ENCODE results near the gene USP1.

The USP1 gene

DNA sequence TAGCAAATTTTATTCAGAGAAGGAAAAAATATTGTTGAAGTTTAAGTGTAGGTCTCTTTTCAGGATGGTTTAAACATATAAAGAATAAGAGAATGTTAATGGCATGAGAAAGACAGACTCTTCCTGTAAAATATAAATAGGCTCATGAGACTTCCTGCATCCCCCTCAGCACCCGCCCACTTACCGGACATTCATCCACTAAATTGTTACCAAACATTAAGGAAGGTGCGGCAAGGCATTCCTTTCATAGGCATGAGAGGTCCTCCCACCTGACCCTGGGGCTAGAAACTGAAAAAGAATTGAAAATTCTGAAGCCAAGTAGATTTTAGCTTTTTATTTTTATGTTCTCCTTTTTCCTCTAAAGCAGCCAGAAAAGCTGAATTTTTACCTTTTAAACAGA, 10.6 kb upstream of the USP1 start:
- DNase-seq: no peak

DNA sequence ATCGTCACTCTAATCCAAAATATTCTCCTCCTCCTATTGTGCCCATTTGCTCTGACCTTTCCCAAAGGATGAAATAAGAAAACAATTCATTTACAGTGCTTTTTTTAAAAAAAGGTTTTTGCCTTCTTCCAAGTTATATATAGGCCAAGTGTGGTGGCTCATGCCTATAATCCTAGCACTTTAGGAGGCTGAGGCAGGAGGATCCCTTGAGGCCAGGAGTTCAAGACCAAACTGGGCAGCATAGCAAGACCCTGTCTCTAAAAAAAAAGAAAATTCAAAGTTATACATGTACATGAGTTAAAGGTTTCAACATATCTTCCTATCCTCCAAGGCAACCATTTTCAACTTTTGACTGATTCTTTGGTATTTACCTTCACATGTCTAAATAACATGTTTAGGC, 10.1 kb upstream of the USP1 start:
- no peak for DNase-seq

DNA sequence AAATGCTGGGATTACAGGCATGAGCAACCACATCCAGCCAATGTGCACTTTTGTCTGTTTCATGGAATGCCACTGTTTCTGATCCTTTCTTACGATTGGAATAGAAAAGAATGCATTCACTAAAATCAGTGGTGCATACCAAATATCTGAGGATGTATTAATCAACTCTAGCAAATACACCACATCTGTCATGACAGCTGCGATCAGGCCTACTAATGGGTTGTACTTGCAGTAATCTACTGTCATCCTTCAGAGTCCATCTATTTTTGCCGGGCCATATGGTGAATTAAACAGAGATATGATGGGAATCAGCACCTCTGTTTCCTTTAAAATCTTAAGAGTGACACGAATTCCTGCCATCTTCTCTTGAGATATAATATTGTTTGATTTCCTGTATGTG, 8.5 kb upstream of the USP1 start:
- DNase-seq: no peak

DNA sequence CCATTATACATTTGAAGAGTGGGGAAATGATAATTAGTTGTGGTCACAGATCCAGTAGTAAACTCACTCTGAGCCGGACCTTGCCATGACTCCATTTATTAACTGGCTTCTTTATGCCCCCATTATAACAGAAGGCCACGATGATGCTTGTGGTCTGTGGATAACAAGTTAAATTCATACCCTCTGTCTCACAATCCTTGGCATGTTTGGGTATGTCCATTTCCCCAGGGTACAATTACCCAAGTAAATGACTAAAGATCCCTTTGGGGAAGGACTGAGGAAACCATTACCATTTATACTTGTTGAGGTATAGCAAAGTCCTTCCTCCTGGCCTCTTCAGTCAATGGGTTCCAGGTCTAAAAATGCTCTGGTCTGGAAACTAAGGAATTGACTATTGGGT, 7.3 kb upstream of the USP1 start:
- no peak for DNase-seq

DNA sequence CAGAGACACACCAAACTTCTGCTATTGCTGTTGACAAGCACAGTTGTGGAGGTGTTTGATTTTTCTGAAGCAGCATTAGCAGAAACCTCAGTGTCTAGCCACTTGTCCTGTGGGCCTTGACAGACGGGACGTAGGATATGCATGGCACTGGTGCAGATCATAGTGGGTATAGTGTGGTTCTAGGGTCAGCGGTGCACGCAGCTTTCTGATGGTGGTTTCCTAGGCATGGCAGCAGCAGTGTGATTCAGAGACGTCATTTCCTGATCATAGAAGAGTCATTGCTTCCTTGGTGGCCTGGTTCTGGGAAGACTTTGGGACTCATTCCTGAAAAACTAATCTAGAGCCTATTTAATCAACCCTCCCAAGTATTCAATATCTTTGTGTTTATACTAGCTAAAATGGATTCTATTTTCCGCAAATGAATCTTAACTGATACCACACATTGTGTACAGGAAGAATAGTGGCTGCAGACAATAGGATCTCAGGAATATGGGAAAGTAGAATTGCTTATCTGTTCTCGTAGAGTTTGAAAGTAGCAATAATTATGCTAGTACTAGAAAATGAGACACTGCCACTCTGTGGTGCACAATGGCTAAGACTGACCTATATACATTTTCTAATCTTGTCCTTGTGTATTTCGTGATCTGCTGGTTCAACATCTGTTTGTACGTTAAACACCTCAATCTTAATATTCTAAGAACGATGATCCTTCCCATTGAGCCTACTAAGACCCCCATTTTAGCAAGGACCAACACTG, 2.8 kb upstream of the USP1 start:
- no peak for DNase-seq

DNA sequence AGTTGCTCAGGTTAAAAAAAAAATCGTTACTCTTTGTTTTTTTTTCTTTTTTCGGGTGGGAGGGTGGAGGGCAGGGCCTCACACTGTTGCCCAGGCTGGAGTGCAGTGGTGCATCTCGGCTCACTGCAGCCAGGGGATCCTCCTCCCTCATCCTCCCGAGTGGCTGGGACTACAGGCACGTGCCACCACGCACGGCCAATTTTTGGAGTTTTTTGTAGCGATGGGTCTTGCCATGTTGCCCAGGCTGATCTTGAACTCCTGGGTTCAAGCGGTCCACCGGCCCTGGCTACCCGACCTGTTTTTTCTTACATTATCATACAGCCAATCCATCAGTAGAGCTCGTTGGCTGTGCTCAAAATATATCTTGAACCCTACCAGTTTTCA, 2.2 kb upstream of the USP1 start:
- no peak for DNase-seq

DNA sequence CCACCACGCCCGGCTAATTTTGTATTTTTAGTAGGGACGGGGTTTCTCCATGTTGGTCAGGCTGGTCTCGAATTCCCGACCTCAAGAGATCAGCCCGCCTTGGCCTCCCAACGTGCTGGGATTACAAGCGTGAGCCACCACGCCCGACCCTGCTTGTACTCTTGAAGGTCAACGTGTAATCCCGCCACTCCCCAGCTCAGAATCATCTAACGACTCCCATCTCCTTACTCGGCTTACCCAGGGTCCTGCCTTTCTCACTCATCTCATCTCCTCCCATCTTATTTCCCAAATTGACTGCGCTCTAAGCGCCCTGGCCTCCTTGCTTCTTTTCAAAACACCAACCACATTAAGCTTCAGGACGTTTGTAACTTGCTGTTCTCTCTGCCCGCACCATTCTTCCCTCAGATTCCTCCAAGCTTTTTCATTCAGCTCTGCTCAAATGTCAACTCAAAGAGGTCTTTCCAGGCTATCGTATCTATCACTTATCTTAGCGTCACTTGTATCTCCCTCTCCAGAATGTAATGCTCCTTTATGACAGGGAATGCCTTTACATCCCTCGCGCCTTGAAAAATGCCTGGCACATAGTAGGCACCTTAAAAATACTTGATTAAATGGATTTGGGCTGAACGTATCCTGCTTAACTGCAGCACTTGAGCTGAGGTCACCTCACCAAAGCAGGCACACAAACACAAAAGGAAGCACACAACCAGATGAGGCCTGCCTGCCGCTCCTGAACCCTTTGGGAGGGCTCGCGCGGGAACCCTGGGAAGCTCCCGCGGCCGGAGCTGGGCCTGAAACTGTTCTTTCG, 1.4 kb upstream of the USP1 start:
- DNase-seq: no peak

DNA sequence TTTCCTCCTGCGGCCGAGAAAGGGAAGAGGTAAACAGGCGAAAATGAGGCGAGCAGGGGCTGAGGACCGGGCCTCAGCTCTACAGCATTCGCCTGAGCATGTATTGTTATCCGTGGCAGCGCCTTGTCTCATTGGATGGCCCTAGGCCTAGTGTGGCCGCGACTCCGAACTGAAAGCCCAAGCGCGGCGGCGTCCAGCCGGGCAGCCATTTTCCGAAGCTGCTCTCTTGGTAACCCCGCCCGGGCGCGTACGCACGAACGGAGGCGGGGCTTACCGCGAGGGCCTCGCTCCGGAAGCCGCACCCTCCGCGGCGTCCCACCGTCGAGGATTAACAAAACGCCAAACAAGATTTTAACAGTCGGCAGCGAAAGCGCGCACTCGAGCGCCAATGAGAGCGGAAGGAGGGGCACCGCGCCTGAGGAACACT, 797 bp upstream of the USP1 start:
- peak in 3 of 5 experiments; percentile 89 to 95 (median 94) for DNase-seq

DNA sequence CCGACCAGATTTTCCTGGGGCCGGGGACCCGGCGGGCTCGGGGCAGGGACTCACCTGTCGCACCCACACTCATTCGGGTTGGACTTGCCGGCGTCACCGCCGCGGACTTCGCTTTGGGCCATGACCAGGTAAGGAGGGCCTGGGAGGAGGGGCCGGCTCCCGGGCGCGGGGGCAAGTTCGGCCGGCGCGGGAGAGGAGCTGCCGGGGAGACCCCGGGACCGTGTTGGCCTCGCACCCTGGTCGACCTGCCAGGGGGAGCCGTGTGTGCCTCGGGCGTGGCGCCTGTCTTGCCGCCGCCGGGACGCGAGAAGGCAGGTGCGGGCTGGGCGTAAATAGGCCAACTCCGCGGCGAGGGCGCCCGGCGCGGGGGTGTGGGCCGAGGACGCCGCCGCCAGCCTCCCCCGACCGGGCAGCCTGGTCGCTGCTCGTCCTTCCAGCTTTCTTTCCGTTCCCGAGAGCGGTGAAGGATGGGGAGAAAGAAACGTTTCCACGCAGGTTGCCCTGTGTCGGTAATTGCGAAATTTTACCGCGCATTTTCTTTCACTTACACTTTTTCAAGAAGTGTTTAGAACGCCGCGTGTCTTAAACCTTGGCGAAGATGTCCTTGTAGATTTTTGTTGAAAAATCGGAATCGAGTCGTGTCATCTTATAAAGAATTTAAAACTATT, 558 bp downstream of the USP1 start:
- DNase-seq: peak; percentile 17 to 57 (median 37)

DNA sequence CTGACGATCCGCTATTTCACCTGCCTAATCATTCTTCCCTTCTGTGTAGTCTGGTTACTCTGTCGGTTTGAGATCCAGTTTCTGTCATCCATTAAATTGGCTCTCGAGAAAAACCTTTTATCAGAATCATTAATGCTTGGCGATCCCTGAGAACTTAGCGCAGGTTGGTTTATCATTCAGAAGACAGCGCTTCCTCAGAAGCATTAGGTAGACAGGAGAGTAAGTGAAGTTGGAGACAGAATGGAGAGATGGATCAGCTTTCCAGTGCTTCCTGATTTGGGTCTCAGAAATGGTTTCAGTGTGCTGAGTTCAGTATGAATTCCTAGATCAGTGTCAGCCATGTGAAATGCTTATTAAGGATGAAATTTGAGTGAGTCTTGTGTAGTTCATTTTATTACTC, 1.3 kb downstream of the USP1 start:
- peak in 1 of 5 experiments; percentile 23 for DNase-seq

DNA sequence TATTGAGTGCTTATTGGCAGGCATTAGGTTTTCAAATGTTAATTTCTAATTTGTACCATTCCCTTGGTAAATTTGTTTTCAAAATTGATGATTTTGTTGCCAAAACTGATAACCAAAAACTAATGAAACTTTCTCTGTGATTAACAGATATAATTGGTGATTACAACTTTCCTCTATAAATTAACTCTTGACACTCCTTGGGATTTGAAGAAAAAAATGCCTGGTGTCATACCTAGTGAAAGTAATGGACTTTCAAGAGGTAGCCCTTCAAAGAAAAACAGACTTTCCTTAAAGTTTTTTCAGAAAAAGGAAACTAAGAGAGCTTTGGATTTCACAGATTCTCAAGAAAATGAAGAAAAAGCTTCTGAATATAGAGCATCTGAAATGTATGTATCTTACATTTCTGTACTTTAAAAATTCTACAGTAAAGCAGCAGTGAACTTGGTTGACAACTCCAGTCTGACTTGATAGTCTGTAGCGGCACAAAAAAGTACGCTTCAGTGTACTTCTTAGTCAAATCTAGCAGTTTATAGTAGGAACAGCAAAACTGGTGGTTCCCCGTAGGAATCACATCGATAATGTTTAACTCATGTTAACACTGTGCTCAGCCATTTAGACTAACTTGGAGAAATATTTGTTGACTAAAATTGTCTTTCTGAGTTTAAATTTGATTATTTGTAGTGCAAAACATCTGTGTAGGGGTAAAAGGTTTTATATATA, 3.0 kb downstream of the USP1 start:
- DNase-seq: peak in 1 of 5 experiments; percentile 72

DNA sequence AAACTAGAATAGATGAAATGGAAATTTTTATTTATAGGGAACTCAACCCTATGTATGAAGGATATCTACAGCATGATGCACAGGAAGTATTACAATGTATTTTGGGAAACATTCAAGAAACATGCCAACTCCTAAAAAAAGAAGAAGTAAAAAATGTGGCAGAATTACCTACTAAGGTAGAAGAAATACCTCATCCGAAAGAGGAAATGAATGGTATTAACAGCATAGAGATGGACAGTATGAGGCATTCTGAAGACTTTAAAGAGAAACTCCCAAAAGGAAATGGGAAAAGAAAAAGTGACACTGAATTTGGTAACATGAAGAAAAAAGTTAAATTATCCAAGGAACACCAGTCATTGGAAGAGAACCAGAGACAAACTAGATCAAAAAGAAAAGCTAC, 7.9 kb downstream of the USP1 start:
- no peak for DNase-seq

DNA sequence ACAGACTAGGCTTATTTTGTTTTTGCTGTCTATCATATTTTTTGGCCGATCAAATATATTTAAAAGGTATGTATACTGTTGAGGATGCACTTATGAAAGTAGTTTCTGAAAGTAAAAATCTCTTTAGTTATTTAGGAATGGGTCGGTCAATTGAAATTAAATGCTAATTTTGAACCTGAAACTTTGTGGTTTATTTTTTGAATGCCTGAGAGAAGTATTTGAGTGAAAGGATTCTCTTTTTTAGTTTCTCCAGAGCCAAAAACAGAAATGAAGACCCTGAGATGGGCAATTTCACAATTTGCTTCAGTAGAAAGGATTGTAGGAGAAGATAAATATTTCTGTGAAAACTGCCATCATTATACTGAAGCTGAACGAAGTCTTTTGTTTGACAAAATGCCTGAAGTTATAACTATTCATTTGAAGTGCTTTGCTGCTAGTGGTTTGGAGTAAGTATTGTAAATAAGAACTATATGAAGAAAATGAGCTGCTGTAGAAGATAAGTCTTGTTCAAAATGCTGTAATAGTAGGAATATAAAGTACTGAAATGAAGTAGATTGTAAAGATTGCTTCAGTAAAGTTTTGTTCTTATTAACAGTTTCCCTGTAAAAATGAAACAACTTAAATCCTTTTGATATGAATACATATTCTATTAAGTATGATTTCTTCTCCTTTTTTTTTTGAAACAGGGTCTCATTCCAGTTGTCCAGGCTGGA, 11.5 kb downstream of the USP1 start:
- DNase-seq: peak in 1 of 5 experiments; percentile 25

DNA sequence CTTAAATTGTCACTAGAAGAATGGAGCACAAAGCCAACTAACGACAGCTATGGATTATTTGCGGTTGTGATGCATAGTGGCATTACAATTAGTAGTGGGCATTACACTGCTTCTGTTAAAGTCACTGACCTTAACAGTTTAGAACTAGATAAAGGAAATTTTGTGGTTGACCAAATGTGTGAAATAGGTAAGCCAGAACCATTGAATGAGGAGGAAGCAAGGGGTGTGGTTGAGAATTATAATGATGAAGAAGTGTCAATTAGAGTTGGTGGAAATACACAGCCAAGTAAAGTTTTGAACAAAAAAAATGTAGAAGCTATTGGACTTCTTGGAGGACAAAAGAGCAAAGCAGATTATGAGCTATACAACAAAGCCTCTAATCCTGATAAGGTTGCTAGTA, 13.5 kb downstream of the USP1 start:
- DNase-seq: no peak

DNA sequence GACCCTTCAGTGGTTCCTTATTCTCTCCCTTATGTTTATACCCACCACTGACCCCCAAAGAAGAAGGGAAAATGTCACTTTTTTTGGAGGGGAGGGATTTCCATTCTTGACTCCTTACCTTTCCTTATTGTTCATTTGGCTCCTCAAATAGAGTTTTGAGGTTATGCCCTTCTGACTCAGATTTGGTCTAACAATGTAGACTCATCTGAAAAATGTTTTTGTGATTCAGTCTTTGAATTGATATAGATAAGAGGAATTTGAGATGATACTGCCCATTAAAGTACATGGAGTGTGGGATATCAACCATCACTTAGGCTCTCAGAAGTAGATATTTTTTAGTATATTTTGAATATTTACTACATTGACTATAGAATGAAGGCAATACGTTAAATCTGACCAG, 16.1 kb downstream of the USP1 start:
- no peak for DNase-seq

DNA sequence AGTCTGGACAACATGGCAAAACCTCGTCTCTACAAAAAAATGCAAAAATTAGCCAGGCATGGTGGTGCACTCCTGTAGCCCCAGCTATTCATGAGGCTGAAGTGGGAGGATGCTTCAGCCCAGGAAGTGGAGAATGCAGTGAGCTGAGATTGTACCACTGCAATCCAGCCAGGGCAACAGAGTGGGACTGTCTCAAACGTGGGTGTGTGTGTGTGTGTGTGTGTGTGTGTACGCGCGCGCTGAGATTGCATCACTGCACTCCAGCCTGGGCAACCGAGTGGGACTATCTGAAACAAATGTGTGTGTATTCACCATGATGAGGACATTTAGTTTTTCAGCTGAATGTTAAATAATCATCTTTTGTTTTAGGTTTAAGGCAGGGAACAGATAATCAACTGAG, 21.1 kb downstream of the USP1 start:
- DNase-seq: no peak

DNA sequence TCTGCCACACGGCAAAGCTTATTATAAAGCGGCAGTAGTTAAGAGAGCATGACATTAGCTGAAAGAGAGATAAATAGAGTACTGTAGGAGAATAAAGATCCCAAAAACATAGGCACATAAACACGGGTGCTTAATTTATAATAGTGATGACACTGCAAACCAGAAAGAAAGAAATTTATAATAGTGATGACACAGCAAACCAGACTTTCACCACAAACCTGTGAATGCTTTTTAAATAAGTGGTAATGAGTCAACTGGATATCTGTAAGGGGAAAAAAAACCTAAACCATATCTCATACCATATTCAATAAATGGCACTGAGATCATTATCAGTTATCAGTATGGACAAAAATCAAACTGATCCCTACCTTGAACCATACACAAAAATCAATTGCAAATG, 25.5 kb downstream of the USP1 start:
- peak in 1 of 5 experiments; percentile 60 for DNase-seq

DNA sequence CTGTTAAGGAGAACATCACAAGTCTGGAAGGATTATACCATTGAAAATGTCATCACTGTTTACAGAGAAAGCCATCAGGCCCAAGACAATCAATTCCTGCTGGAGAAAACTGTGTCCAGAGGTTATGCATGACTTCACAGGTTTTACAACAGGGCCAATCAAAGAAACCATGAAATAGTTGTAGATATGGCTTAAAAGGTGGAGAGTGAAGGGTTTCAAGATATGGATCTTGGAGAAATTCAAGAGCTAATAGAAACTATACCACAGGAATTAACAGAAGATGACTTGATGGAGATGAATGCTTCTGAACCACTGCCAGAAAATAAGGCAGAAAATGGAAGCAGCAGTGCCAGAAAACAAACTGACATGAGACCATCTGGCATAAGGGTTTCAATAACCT, 30.2 kb downstream of the USP1 start:
- DNase-seq: no peak

DNA sequence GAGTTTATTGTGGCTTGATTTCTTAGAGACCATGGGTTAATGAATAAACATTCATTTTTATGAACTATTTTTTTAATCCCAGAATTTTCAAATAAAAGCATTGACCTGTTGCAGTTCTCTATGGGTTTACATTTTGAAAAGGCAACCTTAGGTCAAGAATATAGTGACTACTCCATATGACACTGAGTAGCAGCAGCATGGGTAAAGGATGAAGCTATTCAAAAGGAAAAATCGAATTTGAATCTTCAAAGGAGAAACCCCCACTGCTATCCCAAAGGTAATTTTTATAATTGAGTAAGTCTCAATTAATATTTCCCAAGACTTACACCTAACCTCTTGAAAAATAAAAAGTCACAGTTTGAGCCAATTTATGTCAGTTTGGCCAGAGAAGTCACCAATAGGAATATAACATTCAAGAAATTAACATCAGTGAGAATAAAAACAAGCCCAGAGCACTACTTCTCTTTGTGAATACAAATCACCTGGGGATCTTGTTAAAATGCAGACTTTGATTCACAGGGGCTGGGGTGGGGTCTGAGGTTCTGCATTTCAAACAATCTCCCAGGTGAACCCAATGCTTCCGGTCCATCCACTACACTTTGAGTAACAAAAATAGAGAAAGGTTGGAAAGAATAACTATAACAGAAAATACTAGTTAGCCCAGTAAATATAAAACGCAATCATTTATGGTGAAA, 39.8 kb downstream of the USP1 start:
- DNase-seq: no peak

DNA sequence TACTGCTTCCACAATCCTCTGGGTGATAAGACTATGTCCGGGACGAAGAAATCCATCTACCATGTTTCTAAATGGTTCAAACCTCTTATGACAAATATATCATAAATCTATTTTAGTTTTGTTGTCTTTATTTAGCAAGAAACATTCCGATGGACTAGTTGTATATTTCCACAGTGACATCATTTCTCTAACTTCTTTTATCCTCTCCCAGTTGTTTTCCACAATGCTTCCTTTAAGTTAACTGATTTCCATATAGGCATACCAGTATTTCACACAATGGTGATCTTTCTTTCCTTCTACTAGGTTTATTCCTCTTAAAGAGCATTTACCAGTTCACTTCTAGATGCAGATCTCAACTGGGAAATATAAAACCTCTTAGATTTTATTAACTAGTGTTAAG, 44.8 kb downstream of the USP1 start:
- no peak for DNase-seq

DNA sequence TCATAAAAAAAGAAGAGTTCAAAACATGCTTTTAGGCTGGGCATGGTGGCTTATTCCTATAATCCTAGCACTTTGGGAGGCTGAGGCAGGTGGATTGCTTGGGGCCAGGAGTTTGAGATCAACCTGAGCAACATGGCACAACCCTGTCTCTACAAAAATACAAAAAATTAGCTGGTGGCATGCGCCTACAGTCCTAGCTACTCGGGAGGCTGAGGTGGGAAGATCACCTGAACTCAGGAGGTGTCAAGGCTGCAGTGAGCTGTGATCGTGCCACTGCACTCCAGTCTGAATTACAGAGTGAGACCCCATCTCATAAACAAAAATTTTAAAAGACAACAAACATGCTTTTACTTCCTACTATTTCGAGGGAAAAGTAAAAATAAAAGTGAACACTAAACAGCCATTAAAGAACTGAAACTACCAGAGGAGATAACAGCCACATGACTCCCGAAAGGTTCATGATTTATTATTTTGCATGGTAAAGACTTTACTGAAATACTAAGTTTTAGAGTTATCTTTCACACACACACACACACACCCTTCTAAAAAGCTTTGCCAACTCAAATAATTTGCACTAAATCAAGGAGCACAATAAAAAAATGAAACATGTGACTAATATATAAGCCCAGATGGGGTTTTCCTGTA, 48.1 kb downstream of the USP1 start:
- no peak for DNase-seq

Measured in T-helper 2 cell (primary cell).